ENCODE results near the gene LAMC3. TPM values are rescaled to one million over a fixed set of nuclear protein-coding genes. Genes with fewer than 3 reads are reported as not detected.

The LAMC3 gene
- total and polyA plus RNA-seq, 4 donors: 14.4 to 24.1 (median 17.8) TPM

- WGBS (ENCODE audit: insufficient coverage): 59% methylated on average over 21 of the region's 23 CpGs
- H3K36me3 ChIP-seq (ENCODE audit: control insufficient read depth, insufficient read depth, low read length): no peaks in the 10 kb centered on the region
- no peaks in the 10 kb centered on the region for H3K9me3 ChIP-seq (ENCODE audit: control insufficient read depth, insufficient read depth, low read length)
- H3K27me3 ChIP-seq (ENCODE audit: control insufficient read depth, insufficient read depth, low read length): peaks cover 3% of the 10 kb centered on the region
- no peak overlapping the region for H3K27ac ChIP-seq (ENCODE audit: low read depth, low read length)
- H3K4me3 ChIP-seq (ENCODE audit: low read depth, low read length): no peak overlapping the region
- peaks cover 40% of the 10 kb centered on the region for H3K4me1 ChIP-seq (ENCODE audit: control insufficient read depth, insufficient read depth, low read length)
- no peak for DNase-seq (ENCODE audit: low read depth in 4 of 6, low spot score in 6 of 6)
Measured at GRCh38 chr9:130990306-130990977, 18.5 kb upstream of the LAMC3 start.

- WGBS (ENCODE audit: insufficient coverage): 19% methylated on average over 23 of the region's 26 CpGs
- peak in 2 of 6 donors; percentile 51 to 66 for DNase-seq (ENCODE audit: low read depth in 4 of 6, low spot score in 6 of 6)
- peaks cover 3% of the 10 kb centered on the region for H3K27me3 ChIP-seq (ENCODE audit: control insufficient read depth, insufficient read depth, low read length)
Measured at GRCh38 chr9:130990978-130991777, 17.8 kb upstream of the LAMC3 start.

GRCh38 chr9:130991778-130992681 is 16.9 kb upstream of the LAMC3 start:
- no peak for DNase-seq (ENCODE audit: low read depth in 4 of 6, low spot score in 6 of 6)
- Histone ChIP-seq H3K27ac (ENCODE audit: low read depth, low read length) (no peak overlapping the region), H3K36me3 (ENCODE audit: control insufficient read depth, insufficient read depth, low read length) (no peaks in the 10 kb centered on the region), H3K27me3 (ENCODE audit: control insufficient read depth, insufficient read depth, low read length) (peaks cover 3% of the 10 kb centered on the region), H3K4me1 (ENCODE audit: control insufficient read depth, insufficient read depth, low read length) (peaks cover 43% of the 10 kb centered on the region), H3K9me3 (ENCODE audit: control insufficient read depth, insufficient read depth, low read length) (no peaks in the 10 kb centered on the region), H3K4me3 (ENCODE audit: low read depth, low read length) (no peak overlapping the region)
- 68% methylated on average over 18 of the region's 20 CpGs for WGBS (ENCODE audit: insufficient coverage)

More at GRCh38 chr9:130990978-130991777, 17.8 kb upstream of the LAMC3 start:
- Histone ChIP-seq H3K4me1 (ENCODE audit: control insufficient read depth, insufficient read depth, low read length) (peaks cover 46% of the 10 kb centered on the region), H3K36me3 (ENCODE audit: control insufficient read depth, insufficient read depth, low read length) (no peaks in the 10 kb centered on the region), H3K27ac (ENCODE audit: low read depth, low read length) (no peak overlapping the region), H3K9me3 (ENCODE audit: control insufficient read depth, insufficient read depth, low read length) (no peaks in the 10 kb centered on the region), H3K4me3 (ENCODE audit: low read depth, low read length) (no peak overlapping the region)

GRCh38 chr9:130992682-130993032 is 16.3 kb upstream of the LAMC3 start:
- Histone ChIP-seq H3K4me1 (ENCODE audit: control insufficient read depth, insufficient read depth, low read length) (peaks cover 43% of the 10 kb centered on the region), H3K9me3 (ENCODE audit: control insufficient read depth, insufficient read depth, low read length) (no peaks in the 10 kb centered on the region), H3K4me3 (ENCODE audit: low read depth, low read length) (no peak overlapping the region), H3K36me3 (ENCODE audit: control insufficient read depth, insufficient read depth, low read length) (no peaks in the 10 kb centered on the region), H3K27me3 (ENCODE audit: control insufficient read depth, insufficient read depth, low read length) (peaks cover 2% of the 10 kb centered on the region), H3K27ac (ENCODE audit: low read depth, low read length) (no peak overlapping the region)
- DNase-seq (ENCODE audit: low read depth in 4 of 6, low spot score in 6 of 6): no peak
- 91% methylated on average over 10 of the region's 10 CpGs for WGBS (ENCODE audit: insufficient coverage)

- no peak for DNase-seq (ENCODE audit: low read depth in 4 of 6, low spot score in 6 of 6)
- WGBS (ENCODE audit: insufficient coverage): 84% methylated on average over 12 of the region's 14 CpGs
Measured at GRCh38 chr9:130993303-130994030, 15.5 kb upstream of the LAMC3 start.

GRCh38 chr9:130994135-130995085 is 14.6 kb upstream of the LAMC3 start:
- Histone ChIP-seq H3K27ac (ENCODE audit: low read depth, low read length) (no peak overlapping the region), H3K9me3 (ENCODE audit: control insufficient read depth, insufficient read depth, low read length) (no peaks in the 10 kb centered on the region), H3K27me3 (ENCODE audit: control insufficient read depth, insufficient read depth, low read length) (no peaks in the 10 kb centered on the region), H3K4me1 (ENCODE audit: control insufficient read depth, insufficient read depth, low read length) (peaks cover 51% of the 10 kb centered on the region), H3K4me3 (ENCODE audit: low read depth, low read length) (no peak overlapping the region), H3K36me3 (ENCODE audit: control insufficient read depth, insufficient read depth, low read length) (no peaks in the 10 kb centered on the region)
- 79% methylated on average over 5 of the region's 6 CpGs for WGBS (ENCODE audit: insufficient coverage)
- no peak for DNase-seq (ENCODE audit: low read depth in 4 of 6, low spot score in 6 of 6)

More at GRCh38 chr9:130993303-130994030, 15.5 kb upstream of the LAMC3 start:
- Histone ChIP-seq H3K36me3 (ENCODE audit: control insufficient read depth, insufficient read depth, low read length) (no peaks in the 10 kb centered on the region), H3K27me3 (ENCODE audit: control insufficient read depth, insufficient read depth, low read length) (no peaks in the 10 kb centered on the region), H3K4me3 (ENCODE audit: low read depth, low read length) (no peak overlapping the region), H3K27ac (ENCODE audit: low read depth, low read length) (no peak overlapping the region), H3K9me3 (ENCODE audit: control insufficient read depth, insufficient read depth, low read length) (no peaks in the 10 kb centered on the region), H3K4me1 (ENCODE audit: control insufficient read depth, insufficient read depth, low read length) (peaks cover 50% of the 10 kb centered on the region)

- Histone ChIP-seq H3K27ac (ENCODE audit: low read depth, low read length) (no peak overlapping the region), H3K36me3 (ENCODE audit: control insufficient read depth, insufficient read depth, low read length) (no peaks in the 10 kb centered on the region), H3K4me1 (ENCODE audit: control insufficient read depth, insufficient read depth, low read length) (peaks cover 44% of the 10 kb centered on the region), H3K4me3 (ENCODE audit: low read depth, low read length) (no peak overlapping the region), H3K27me3 (ENCODE audit: control insufficient read depth, insufficient read depth, low read length) (no peaks in the 10 kb centered on the region), H3K9me3 (ENCODE audit: control insufficient read depth, insufficient read depth, low read length) (no peaks in the 10 kb centered on the region)
- 43% methylated on average over 13 of the region's 15 CpGs for WGBS (ENCODE audit: insufficient coverage)
- DNase-seq (ENCODE audit: low read depth in 4 of 6, low spot score in 6 of 6): peak in 2 of 6 donors; percentile 52 to 57
Measured at GRCh38 chr9:130995086-130996011, 13.6 kb upstream of the LAMC3 start.

GRCh38 chr9:130996205-130996604 is 12.8 kb upstream of the LAMC3 start:
- H3K4me1 ChIP-seq (ENCODE audit: control insufficient read depth, insufficient read depth, low read length): peaks cover 38% of the 10 kb centered on the region
- no peaks in the 10 kb centered on the region for H3K36me3 ChIP-seq (ENCODE audit: control insufficient read depth, insufficient read depth, low read length)
- no peaks in the 10 kb centered on the region for H3K9me3 ChIP-seq (ENCODE audit: control insufficient read depth, insufficient read depth, low read length)
- no peak overlapping the region for H3K4me3 ChIP-seq (ENCODE audit: low read depth, low read length)
- DNase-seq (ENCODE audit: low read depth in 4 of 6, low spot score in 6 of 6): no peak
- no peaks in the 10 kb centered on the region for H3K27me3 ChIP-seq (ENCODE audit: control insufficient read depth, insufficient read depth, low read length)
- WGBS (ENCODE audit: insufficient coverage): 97% methylated on average over 8 of the region's 8 CpGs
- H3K27ac ChIP-seq (ENCODE audit: low read depth, low read length): no peak overlapping the region
